SK-N-SH (cell line): ENCODE measurements around the gene NAA10. TPM values are rescaled to one million over a fixed set of nuclear protein-coding genes. Genes with fewer than 3 reads are reported as not detected.

Experiments used
- CTCF ChIA-PET: fragments of 300-600, 350-600 bp; formaldehyde crosslinking; extraction: SDS; loops from one replicate; lab custom pipeline; 2021; lab: Yijun Ruan, JAX
- POLR2A ChIA-PET: fragments of 350-600 bp; sonication (Branson Sonifier 250); formaldehyde crosslinking; extraction: SDS; loops from one replicate; lab custom pipeline; 2020; ENCODE audit warnings: antibody characterized with exemption, inconsistent platforms; lab: Yijun Ruan, JAX
- DNase-seq: peaks from one replicate; pipeline ENCODE4 v3.0.0; 2012
- H2AFZ ChIP-seq: fragments of 200-600 bp; sonication (generic); 2 replicates; pipeline ENCODE4 v1.8.1; 2016; ENCODE audit warnings: antibody characterized with exemption, mild to moderate bottlenecking, low read depth
- H3F3A ChIP-seq: fragments of 200-600 bp; sonication (generic); replicated peaks from 2 replicates; pipeline ENCODE3; 2016; ENCODE audit warnings: antibody characterized with exemption, mild to moderate bottlenecking; ENCODE audit not compliant: insufficient read depth
- H3K27ac ChIP-seq, 2 experiments: fragments of 200-500 bp in 1 of 2; fragments of 200-600 bp in 1 of 2; sonication (Bioruptor generic) in 1 of 2; sonication (generic), shearing (Covaris generic) in 1 of 2; 2 replicates each; pipeline versions ENCODE4 v1.5.1 to v1.6.1; 2014 to 2016; ENCODE audit warnings: low read depth in 2 of 2, inconsistent platforms in 1 of 2, low read length in 1 of 2, mild to moderate bottlenecking in 1 of 2, mixed read lengths in 1 of 2
- H3K27me3 ChIP-seq: fragments of 200-600 bp; sonication (generic), shearing (Covaris generic); 2 replicates; pipeline ENCODE4 v1.6.1; 2016; ENCODE audit warnings: mixed run types; ENCODE audit not compliant: insufficient read depth
- H3K36me3 ChIP-seq, 2 experiments: fragments of 200-500 bp in 1 of 2; fragments of 200-600 bp in 1 of 2; sonication (Bioruptor generic) in 1 of 2; sonication (generic) in 1 of 2; replicated peaks in 1 of 2; 2 replicates each; pipeline versions ENCODE3 to v1.5.1; 2014 to 2016; ENCODE audit warnings: low read length in 1 of 2, mild to moderate bottlenecking in 1 of 2; ENCODE audit not compliant: insufficient read depth in 2 of 2, control insufficient read depth in 1 of 2
- H3K4me1 ChIP-seq, 2 experiments: fragments of 200-500 bp in 1 of 2; fragments of 200-600 bp in 1 of 2; sonication (Bioruptor generic) in 1 of 2; sonication (generic), shearing (Covaris generic) in 1 of 2; 2 replicates each; pipeline versions ENCODE4 v1.5.1 to v1.6.1; 2014 to 2016; ENCODE audit warnings: low read depth in 1 of 2, low read length in 1 of 2, mixed run types in 1 of 2; ENCODE audit not compliant: insufficient read depth in 2 of 2, control insufficient read depth in 1 of 2
- H3K4me2 ChIP-seq: fragments of 200-600 bp; sonication (generic), shearing (Covaris generic); 2 replicates; pipeline ENCODE4 v1.6.1; 2017; ENCODE audit warnings: mixed run types
- H3K4me3 ChIP-seq, 2 experiments: fragments of 200-500 bp in 1 of 2; fragments of 200-600 bp in 1 of 2; sonication (Bioruptor generic) in 1 of 2; sonication (generic), shearing (Covaris generic) in 1 of 2; 2 replicates each; pipeline versions ENCODE4 v1.5.1 to v1.8.1; 2014 to 2016; ENCODE audit warnings: low read depth in 2 of 2, inconsistent platforms in 1 of 2, low read length in 1 of 2, mild to moderate bottlenecking in 1 of 2, mixed read lengths in 1 of 2, moderate library complexity in 1 of 2
- H3K79me2 ChIP-seq: fragments of 200-600 bp; sonication (generic); 2 replicates; pipeline ENCODE4 v1.8.1; 2017; ENCODE audit warnings: mild to moderate bottlenecking; ENCODE audit not compliant: insufficient read depth
- H3K9ac ChIP-seq: fragments of 200-600 bp; sonication (generic); 2 replicates; pipeline ENCODE4 v1.6.1; 2017; ENCODE audit warnings: mixed run types
- H3K9me2 ChIP-seq: fragments of 200-600 bp; sonication (generic); 2 replicates; pipeline ENCODE4 v1.6.1; 2017; ENCODE audit warnings: mixed run types
- H3K9me3 ChIP-seq: fragments of 200-600 bp; sonication (generic); 2 replicates; pipeline ENCODE4 v1.6.1; 2017; ENCODE audit warnings: mixed run types, mild to moderate bottlenecking, moderate library complexity
- H4K20me1 ChIP-seq: fragments of 200-600 bp; sonication (generic); 2 replicates; pipeline ENCODE4 v1.6.1; 2017; ENCODE audit warnings: mild to moderate bottlenecking, mixed run types; ENCODE audit not compliant: insufficient read depth
- CHD2 ChIP-seq: fragments of 150-350 bp; IDR thresholded peaks from 2 replicates; pipeline ENCODE4 v1.6.1; 2018; ENCODE audit warnings: low read length; ENCODE audit not compliant: partially characterized antibody
- CTCF ChIP-seq: fragments of 200-600 bp; sonication (generic); IDR thresholded peaks from 2 replicates; pipeline ENCODE4 v1.6.1; 2017; ENCODE audit warnings: antibody characterized with exemption, mild to moderate bottlenecking, moderate library complexity
- ELF1 ChIP-seq: IDR thresholded peaks from 2 replicates; pipeline ENCODE4 v1.4.0; 2012
- EP300 ChIP-seq, 2 experiments: IDR thresholded peaks; 2 replicates each; pipeline versions ENCODE4 v1.4.0 to v1.6.1; 2012; ENCODE audit warnings: borderline replicate concordance in 1 of 2, low read depth in 1 of 2, low read length in 1 of 2
- FOSL2 ChIP-seq: IDR thresholded peaks from 2 replicates; pipeline ENCODE4 v1.4.0; 2012; ENCODE audit warnings: low read depth, mild to moderate bottlenecking, moderate library complexity, borderline replicate concordance
- FOXJ3 ChIP-seq: sonication (generic); formaldehyde crosslinking; IDR thresholded peaks from 2 replicates; pipeline ENCODE4 v1.5.1; 2020; ENCODE audit warnings: mild to moderate bottlenecking, missing genetic modification reagents
- FOXM1 ChIP-seq: IDR thresholded peaks from 2 replicates; pipeline ENCODE4 v1.4.0; 2012; ENCODE audit warnings: low read depth, mild to moderate bottlenecking
- IRF3 ChIP-seq: fragments of 150-350 bp; IDR thresholded peaks from 2 replicates; pipeline ENCODE4 v1.6.1; 2016; ENCODE audit warnings: mild to moderate bottlenecking, low read depth, low read length
- JUND ChIP-seq: IDR thresholded peaks from 2 replicates; pipeline ENCODE4 v1.4.0; 2012
- MEF2A ChIP-seq: IDR thresholded peaks from 2 replicates; pipeline ENCODE4 v1.4.0; 2012; ENCODE audit warnings: low read depth, borderline replicate concordance
- MXI1 ChIP-seq: IDR thresholded peaks from 2 replicates; pipeline ENCODE4 v1.6.1; 2012; ENCODE audit warnings: mild to moderate bottlenecking, low read depth, low read length, improper control_type of control experiment
- NFIC ChIP-seq: IDR thresholded peaks from 2 replicates; pipeline ENCODE4 v1.4.0; 2012; ENCODE audit warnings: borderline replicate concordance
- NRF1 ChIP-seq: IDR thresholded peaks from 2 replicates; pipeline ENCODE4 v1.6.1; 2012; ENCODE audit warnings: low read depth, mild to moderate bottlenecking, low read length
- PBX3 ChIP-seq: IDR thresholded peaks from 2 replicates; pipeline ENCODE4; 2012
- RAD21 ChIP-seq: IDR thresholded peaks from 2 replicates; pipeline ENCODE4 v1.6.1; 2012; ENCODE audit warnings: mild to moderate bottlenecking, low read length
- RCOR1 ChIP-seq: fragments of 150-350 bp; IDR thresholded peaks from 2 replicates; pipeline ENCODE4 v1.6.1; 2017; ENCODE audit warnings: antibody characterized with exemption, low read length
- RXRA ChIP-seq: IDR thresholded peaks from 2 replicates; pipeline ENCODE4 v1.4.0; 2012; ENCODE audit warnings: low read depth, mild to moderate bottlenecking, borderline replicate concordance
- SMC3 ChIP-seq: IDR thresholded peaks from 2 replicates; pipeline ENCODE4 v1.6.1; 2012; ENCODE audit warnings: low read depth, low read length, improper control_type of control experiment
- USF2 ChIP-seq: fragments of 150-350 bp; IDR thresholded peaks from 2 replicates; pipeline ENCODE4 v1.6.1; 2017; ENCODE audit warnings: antibody characterized with exemption, low read length, low read depth, borderline replicate concordance
- ZBTB33 ChIP-seq: IDR thresholded peaks from 2 replicates; pipeline ENCODE4 v1.4.0; 2012; ENCODE audit warnings: low read depth, borderline replicate concordance
- WGBS: methylation state at CpG from one replicate; pipeline ENCODE4 v1.1.6; 2017; ENCODE audit warnings: low lambda C conversion rate; 5-methylcytosine and 5-hydroxymethylcytosine counted together
- polyA plus RNA-seq, 3 experiments: library from polyadenylated mRNA; depleted of rRNA; stranded (reverse); fragments of >200 nt; gene quantifications; 2 replicates each; pipeline ENCODE4 v1.2.3, GENCODE V29; 2012

The NAA10 gene
- polyA plus RNA-seq, 1 of the 3 experiments (the other 2 are of a cell fraction) = 229 TPM

- H3F3A ChIP-seq = no peaks in the 10 kb centered on the region
- no peak overlapping the region for H3K4me2 ChIP-seq
- no peaks in the 10 kb centered on the region for H3K36me3 ChIP-seq
- H3K4me1 ChIP-seq = peaks cover 0 to 30% of the 10 kb centered on the region in 2 experiments; a peak in 1 of 4 replicates
- no peaks in the 10 kb centered on the region for H3K9me3 ChIP-seq
- H3K9ac ChIP-seq = no peak overlapping the region
- WGBS = 36% methylated on average over 6 of the region's 6 CpGs
- no peak overlapping the region for H3K4me3 ChIP-seq
- H3K27me3 ChIP-seq = peaks cover 60% of the 10 kb centered on the region
- no peak overlapping the region for H3K27ac ChIP-seq
- TF ChIP-seq NFIC (no peak), NRF1 (no peak), RXRA (no peak), MEF2A (no peak), FOSL2 (no peak), MXI1 (no peak)
- CTCF ChIA-PET = interaction anchor here (0.6 to 12.9 kb wide), 4 partner anchors 8 to 145 kb away, joined by 3 to 130 read pairs (median 3); no protein-coding TSS in a partner anchor
- DNase-seq = no peak
- POLR2A ChIA-PET = no interaction called here
- H3K9me2 ChIP-seq = no peaks in the 10 kb centered on the region
- no peaks in the 10 kb centered on the region for H4K20me1 ChIP-seq
- no peak overlapping the region for H2AFZ ChIP-seq
- no peaks in the 10 kb centered on the region for H3K79me2 ChIP-seq
These were observed 17.0 kb downstream of the NAA10 start for GRCh38 chrX:153917869-153918268.

- Histone ChIP-seq H4K20me1 (no peaks in the 10 kb centered on the region; the same call in 1 of the 2 replicates), H3K9me3 (no peaks in the 10 kb centered on the region), H3K9me2 (no peaks in the 10 kb centered on the region), H3K4me2 (no peak overlapping the region), H3F3A (no peaks in the 10 kb centered on the region), H2AFZ (no peak overlapping the region), H3K27me3 (peaks cover 62% of the 10 kb centered on the region), H3K9ac (no peak overlapping the region), H3K27ac (no peak overlapping the region), H3K79me2 (no peaks in the 10 kb centered on the region), H3K4me3 (no peak overlapping the region), H3K36me3 (no peaks in the 10 kb centered on the region), H3K4me1 (no peaks in the 10 kb centered on the region; a peak in 1 of 4 replicates)
- no peak for DNase-seq
- CTCF ChIA-PET = interaction anchor here (1.5 to 9.3 kb wide), 2 partner anchors 9 to 10 kb away, joined by 4 to 130 read pairs; partner anchors contain the start of genes ARHGAP4 and AVPR2
- 37% methylated on average over 5 of the region's 17 CpGs for WGBS
- TF ChIP-seq MEF2A = no peak
- TF ChIP-seq ZBTB33 = no peak
- no peak for TF ChIP-seq CTCF
- no peak for TF ChIP-seq ELF1
- no peak for TF ChIP-seq FOSL2
- no peak for TF ChIP-seq JUND
- TF ChIP-seq PBX3 = no peak
- no peak for TF ChIP-seq RCOR1
- TF ChIP-seq SMC3 = no peak
- TF ChIP-seq NFIC = no peak
- no peak for TF ChIP-seq EP300 (IDR thresholded peaks at IDR 0.05; ENCODE audit: borderline replicate concordance in 1 of 2, low read depth in 1 of 2, low read length in 1 of 2)
- no peak for TF ChIP-seq USF2
- TF ChIP-seq RAD21 = no peak
- TF ChIP-seq FOXM1 = no peak
- no peak for TF ChIP-seq CHD2
- TF ChIP-seq IRF3 = no peak
- TF ChIP-seq FOXJ3 = no peak
- POLR2A ChIA-PET = no interaction called here
These were observed 21.1 kb downstream of the NAA10 start for GRCh38 chrX:153913701-153914100.
